ENCODE measurements around the gene DOCK4.

Gene DOCK4

GRCh38 chr7:111771638-111772037 is 434.6 kb downstream of the DOCK4 start:
- TF ChIP-seq, protein P1, sequence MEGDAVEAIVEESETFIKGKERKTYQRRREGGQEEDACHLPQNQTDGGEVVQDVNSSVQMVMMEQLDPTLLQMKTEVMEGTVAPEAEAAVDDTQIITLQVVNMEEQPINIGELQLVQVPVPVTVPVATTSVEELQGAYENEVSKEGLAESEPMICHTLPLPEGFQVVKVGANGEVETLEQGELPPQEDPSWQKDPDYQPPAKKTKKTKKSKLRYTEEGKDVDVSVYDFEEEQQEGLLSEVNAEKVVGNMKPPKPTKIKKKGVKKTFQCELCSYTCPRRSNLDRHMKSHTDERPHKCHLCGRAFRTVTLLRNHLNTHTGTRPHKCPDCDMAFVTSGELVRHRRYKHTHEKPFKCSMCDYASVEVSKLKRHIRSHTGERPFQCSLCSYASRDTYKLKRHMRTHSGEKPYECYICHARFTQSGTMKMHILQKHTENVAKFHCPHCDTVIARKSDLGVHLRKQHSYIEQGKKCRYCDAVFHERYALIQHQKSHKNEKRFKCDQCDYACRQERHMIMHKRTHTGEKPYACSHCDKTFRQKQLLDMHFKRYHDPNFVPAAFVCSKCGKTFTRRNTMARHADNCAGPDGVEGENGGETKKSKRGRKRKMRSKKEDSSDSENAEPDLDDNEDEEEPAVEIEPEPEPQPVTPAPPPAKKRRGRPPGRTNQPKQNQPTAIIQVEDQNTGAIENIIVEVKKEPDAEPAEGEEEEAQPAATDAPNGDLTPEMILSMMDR (IDR thresholded peaks at IDR 0.05; ENCODE audit: extremely low read depth, missing control alignments): no peak
- no peak for DNase-seq (ENCODE audit: low spot score)

DNA sequence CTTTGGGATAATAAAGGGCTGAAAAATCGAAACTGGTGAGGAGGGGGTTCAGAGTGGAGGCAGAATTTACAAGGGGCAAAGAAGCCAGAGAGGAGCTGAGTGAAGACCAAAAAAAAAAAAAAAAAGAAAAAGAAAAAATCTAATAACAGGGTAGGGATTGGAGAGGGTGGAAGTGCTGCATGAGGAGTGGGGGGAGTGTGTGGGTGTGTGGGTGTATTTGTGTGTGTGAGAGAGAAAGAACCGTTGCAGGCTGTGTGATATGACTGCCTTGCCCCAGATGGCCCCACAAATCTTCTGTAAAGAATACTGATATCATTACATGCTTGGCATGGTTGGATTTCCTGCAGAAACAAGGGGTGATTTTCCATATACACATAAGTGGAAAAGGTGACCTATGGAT is 436.1 kb downstream of the DOCK4 start:
- no peak for DNase-seq (ENCODE audit: low spot score)
- TF ChIP-seq, protein P1 (IDR thresholded peaks at IDR 0.05; ENCODE audit: extremely low read depth, missing control alignments): no peak

- no peak for DNase-seq (ENCODE audit: low spot score)
- TF ChIP-seq, protein P1 (IDR thresholded peaks at IDR 0.05; ENCODE audit: extremely low read depth, missing control alignments): no peak
Observed at GRCh38 chr7:111765751-111766643, 440.2 kb downstream of the DOCK4 start.

DNA sequence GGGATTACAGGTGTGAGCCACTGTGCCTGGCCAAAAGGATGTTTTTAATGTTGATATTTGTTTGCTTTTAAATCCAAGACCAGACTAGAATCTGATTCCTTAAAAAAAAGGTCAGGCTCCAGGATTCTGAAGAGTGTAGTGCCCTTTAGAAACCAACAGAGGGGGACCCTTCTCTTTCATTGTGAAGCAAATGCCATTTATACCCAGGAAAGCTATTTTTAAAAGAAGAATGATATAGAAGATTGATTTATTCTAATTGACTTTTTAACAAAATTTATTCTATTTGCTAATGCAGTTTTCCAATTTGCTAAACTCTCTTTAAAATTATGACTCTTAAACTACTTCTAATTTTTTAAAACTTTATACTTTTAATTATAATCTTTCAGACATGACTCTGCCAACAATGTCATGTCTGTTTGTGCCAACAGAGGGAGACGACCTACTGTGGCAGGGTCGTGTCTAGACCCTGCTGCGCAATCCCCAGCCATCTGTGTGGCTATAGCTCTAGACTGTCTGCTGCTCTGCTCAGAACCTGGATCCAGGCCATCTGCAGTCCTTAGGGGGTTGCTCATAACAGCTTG is 442.9 kb downstream of the DOCK4 start:
- DNase-seq (ENCODE audit: low spot score): no peak
- TF ChIP-seq, protein P1 (IDR thresholded peaks at IDR 0.05; ENCODE audit: extremely low read depth, missing control alignments): no peak

DNA sequence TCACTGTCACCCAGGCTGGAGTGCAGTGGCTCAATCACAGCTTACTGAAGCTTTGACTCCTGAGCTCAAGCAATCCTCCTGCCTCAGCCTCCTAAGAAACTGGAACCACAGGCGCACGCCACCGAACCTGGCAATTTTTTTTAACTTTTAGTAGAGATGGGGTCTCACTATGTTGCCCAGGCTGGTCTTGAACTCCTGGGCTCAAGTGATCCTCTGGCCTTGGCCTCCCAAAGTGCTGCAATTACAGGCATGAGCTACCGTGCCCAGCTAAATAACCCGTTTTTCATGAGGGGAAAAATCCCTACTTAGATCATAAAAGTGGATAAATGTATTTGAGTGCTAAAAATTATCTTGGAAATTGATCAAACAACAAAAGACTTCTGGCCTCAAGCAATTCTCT is 443.4 kb downstream of the DOCK4 start:
- TF ChIP-seq, protein P1 (IDR thresholded peaks at IDR 0.05; ENCODE audit: extremely low read depth, missing control alignments): no peak
- DNase-seq (ENCODE audit: low spot score): no peak

DNA sequence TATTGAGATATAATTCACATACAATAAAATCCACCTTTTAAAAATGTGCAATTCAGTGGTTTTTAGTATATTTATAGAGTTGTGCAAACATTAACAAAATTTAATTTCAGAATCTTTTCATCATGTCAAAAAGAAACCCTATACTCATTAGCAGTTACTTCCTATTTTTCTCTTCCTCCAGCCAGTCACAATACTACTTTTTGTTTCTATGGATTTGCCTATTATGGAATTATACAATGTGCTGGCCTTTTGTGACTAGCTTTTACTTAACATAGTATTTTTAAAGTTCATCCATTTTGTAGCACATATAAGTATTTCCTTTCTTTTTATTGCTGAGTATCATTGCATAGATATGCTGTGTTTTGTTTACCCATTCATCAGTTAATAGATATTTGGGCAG is 444.0 kb downstream of the DOCK4 start:
- no peak for DNase-seq (ENCODE audit: low spot score)
- TF ChIP-seq, protein P1 (IDR thresholded peaks at IDR 0.05; ENCODE audit: extremely low read depth, missing control alignments): no peak

- TF ChIP-seq, protein P1 (IDR thresholded peaks at IDR 0.05; ENCODE audit: extremely low read depth, missing control alignments): no peak
- DNase-seq (ENCODE audit: low spot score): no peak
Observed at GRCh38 chr7:111760043-111760442, 446.2 kb downstream of the DOCK4 start.
